GM21447 (cell line): ENCODE measurements around the gene TMEM232.
A peak's percentile ranks its signal among the peaks of the same experiment; 100 is the strongest.
"Not testable (repeated sequence)": the region's sequence is repeated elsewhere in the genome, so short reads cannot be mapped to it uniquely, and the experiment has no call there.

Experiments
- ATAC-seq: cut with Tn5 transposase; IDR thresholded peaks from one replicate; pipeline ENCODE4 v1.9.1; 2021; ENCODE audit not compliant: unreplicated experiment

The TMEM232 gene

GRCh38 chr5:110536120-110537115 lies 190.1 kb downstream of the TMEM232 start:
- no peak for ATAC-seq

GRCh38 chr5:110535146-110535545 lies 191.3 kb downstream of the TMEM232 start:
- not testable (repeated sequence) for ATAC-seq

- no peak for ATAC-seq
Measured at GRCh38 chr5:110525762-110526161, 200.7 kb downstream of the TMEM232 start.

- no peak for ATAC-seq
Measured at GRCh38 chr5:110517396-110517795, 209.1 kb downstream of the TMEM232 start.

- ATAC-seq: no peak
Measured at GRCh38 chr5:110514030-110514429, 212.4 kb downstream of the TMEM232 start.

- ATAC-seq: no peak
Measured at GRCh38 chr5:110512266-110512665, 214.2 kb downstream of the TMEM232 start.

- no peak for ATAC-seq
Measured at GRCh38 chr5:110510146-110510545, 216.3 kb downstream of the TMEM232 start.

GRCh38 chr5:110507972-110508371 lies 218.5 kb downstream of the TMEM232 start:
- ATAC-seq: no peak

- no peak for ATAC-seq
Measured at GRCh38 chr5:110506378-110506777, 220.1 kb downstream of the TMEM232 start.

- no peak for ATAC-seq
Measured at GRCh38 chr5:110496276-110496675, 230.2 kb downstream of the TMEM232 start.

GRCh38 chr5:110492446-110492845 lies 234.0 kb downstream of the TMEM232 start:
- ATAC-seq: no peak

GRCh38 chr5:110478895-110479294 lies 247.6 kb downstream of the TMEM232 start:
- no peak for ATAC-seq

GRCh38 chr5:110477911-110478310 lies 248.6 kb downstream of the TMEM232 start:
- ATAC-seq: no peak

- ATAC-seq: no peak
Measured at GRCh38 chr5:110476164-110476563, 250.3 kb downstream of the TMEM232 start.

GRCh38 chr5:110475529-110475928 lies 250.9 kb downstream of the TMEM232 start:
- ATAC-seq: no peak

GRCh38 chr5:110469486-110469885 lies 257.0 kb downstream of the TMEM232 start:
- no peak for ATAC-seq

GRCh38 chr5:110463106-110463505 lies 263.4 kb downstream of the TMEM232 start:
- ATAC-seq: no peak

- no peak for ATAC-seq
Measured at GRCh38 chr5:110460837-110461236, 265.6 kb downstream of the TMEM232 start.

- no peak for ATAC-seq
Measured at GRCh38 chr5:110458313-110458712, 268.2 kb downstream of the TMEM232 start.

GRCh38 chr5:110442856-110443255 lies 283.6 kb downstream of the TMEM232 start:
- no peak for ATAC-seq

GRCh38 chr5:110441035-110441434 lies 285.4 kb downstream of the TMEM232 start:
- peak; percentile 70 for ATAC-seq

GRCh38 chr5:110440058-110440457 lies 286.4 kb downstream of the TMEM232 start:
- ATAC-seq: no peak

- ATAC-seq: no peak
Measured at GRCh38 chr5:110439296-110439695, 287.2 kb downstream of the TMEM232 start.
